DND-41 (cell line): ENCODE measurements around the gene ST7.
"Not testable (repeated sequence)": the region's sequence is repeated elsewhere in the genome, so short reads cannot be mapped to it uniquely, and the experiment has no call there.

Experiments used
- ATAC-seq: fragments of 200-7000 bp; cut with Tn5 transposase; 3 replicates; pipeline ENCODE4 v1.9.1; 2021; ENCODE audit warnings: low read depth; ENCODE audit not compliant: insufficient read depth
- DNase-seq: peaks from one replicate; pipeline ENCODE4 v3.0.0-alpha.2; 2020
- H2AFZ ChIP-seq: 2 replicates; pipeline ENCODE4 v1.6.0; 2012; ENCODE audit warnings: low read depth, low read length
- H3K27ac ChIP-seq: 2 replicates; pipeline ENCODE4 v1.5.1; 2012; ENCODE audit warnings: low read length, inconsistent platforms
- H3K27me3 ChIP-seq: fragments of 200-600 bp; sonication (generic); 2 replicates; pipeline ENCODE4 v1.6.0; 2012; ENCODE audit warnings: low read length, mild to moderate bottlenecking, inconsistent platforms; ENCODE audit not compliant: insufficient read depth, poor library complexity
- H3K36me3 ChIP-seq: 2 replicates; pipeline ENCODE4 v1.5.1; 2012; ENCODE audit warnings: low read length, inconsistent platforms; ENCODE audit not compliant: insufficient read depth
- H3K4me1 ChIP-seq: 2 replicates; pipeline ENCODE4 v1.5.1; 2012; ENCODE audit warnings: mild to moderate bottlenecking, low read length; ENCODE audit not compliant: insufficient read depth
- H3K4me2 ChIP-seq: 2 replicates; pipeline ENCODE4 v1.6.0; 2012; ENCODE audit warnings: mild to moderate bottlenecking, moderate library complexity, low read length, inconsistent platforms; ENCODE audit not compliant: insufficient read depth
- H3K4me3 ChIP-seq, 2 experiments: fragments of 200-600 bp in 1 of 2; shearing (Covaris generic) in 1 of 2; 2 replicates each; pipeline ENCODE4 v1.5.1; 2012 to 2016; ENCODE audit warnings: inconsistent platforms in 2 of 2, low read length in 2 of 2, mild to moderate bottlenecking in 2 of 2, low read depth in 1 of 2, moderate library complexity in 1 of 2
- H3K79me2 ChIP-seq: 2 replicates; pipeline ENCODE4 v1.6.0; 2012; ENCODE audit warnings: low read length, inconsistent platforms; ENCODE audit not compliant: insufficient read depth
- H3K9ac ChIP-seq: 2 replicates; pipeline ENCODE4 v1.6.0; 2012; ENCODE audit warnings: low read depth, mild to moderate bottlenecking, inconsistent platforms, low read length, moderate library complexity
- H3K9me3 ChIP-seq: 2 replicates; pipeline ENCODE4 v1.5.1; 2012; ENCODE audit warnings: low read length, moderate library complexity, mild to moderate bottlenecking, inconsistent platforms; ENCODE audit not compliant: insufficient read depth, severe bottlenecking
- H4K20me1 ChIP-seq: 2 replicates; pipeline ENCODE4 v1.6.0; 2012; ENCODE audit warnings: low read length; ENCODE audit not compliant: insufficient read depth
- CTCF ChIP-seq: IDR thresholded peaks from 2 replicates; pipeline ENCODE4 v1.5.1; 2012; ENCODE audit warnings: borderline replicate concordance, low read length, moderate library complexity, mild to moderate bottlenecking; ENCODE audit not compliant: poor library complexity, severe bottlenecking; ENCODE audit errors: extremely low read depth
- EZH2 ChIP-seq: IDR thresholded peaks from 3 replicates; pipeline ENCODE4 v1.6.1; 2012; ENCODE audit warnings: borderline replicate concordance, low read depth, mild to moderate bottlenecking, moderate library complexity, low read length, inconsistent platforms; ENCODE audit not compliant: severe bottlenecking

Gene ST7

GRCh38 chr7:116968631-116969030, 15.3 kb downstream of the ST7 start:
- Histone ChIP-seq H3K4me3 (no peak overlapping the region), H3K4me2 (no peak overlapping the region), H2AFZ (no peak overlapping the region), H3K27me3 (peaks cover 3% of the 10 kb centered on the region), H3K4me1 (no peaks in the 10 kb centered on the region), H3K9ac (no peak overlapping the region), H3K9me3 (no peaks in the 10 kb centered on the region), H4K20me1 (no peaks in the 10 kb centered on the region), H3K27ac (no peak overlapping the region), H3K36me3 (no peaks in the 10 kb centered on the region), H3K79me2 (no peaks in the 10 kb centered on the region)
- TF ChIP-seq EZH2 = no peak
- DNase-seq (no peak), ATAC-seq (no peak)

- Histone ChIP-seq H3K27me3 (peaks cover 3% of the 10 kb centered on the region), H3K4me2 (no peak overlapping the region), H4K20me1 (no peaks in the 10 kb centered on the region), H3K79me2 (no peaks in the 10 kb centered on the region), H3K27ac (no peak overlapping the region), H3K4me3 (no peak overlapping the region), H2AFZ (no peak overlapping the region), H3K4me1 (no peaks in the 10 kb centered on the region), H3K9me3 (no peaks in the 10 kb centered on the region), H3K9ac (no peak overlapping the region), H3K36me3 (no peaks in the 10 kb centered on the region)
- TF ChIP-seq EZH2 (no peak), CTCF (no peak)
- DNase-seq (no peak), ATAC-seq (no peak)
Observed at GRCh38 chr7:116969371-116969902, 16.1 kb downstream of the ST7 start.

GRCh38 chr7:116970238-116970910, 17.1 kb downstream of the ST7 start:
- no peak for TF ChIP-seq EZH2
- Histone ChIP-seq H2AFZ (no peak overlapping the region), H3K9me3 (no peaks in the 10 kb centered on the region), H3K27me3 (peaks cover 3% of the 10 kb centered on the region), H3K27ac (no peak overlapping the region), H3K4me2 (no peak overlapping the region), H3K4me3 (no peak overlapping the region), H3K4me1 (no peaks in the 10 kb centered on the region), H3K9ac (no peak overlapping the region), H3K79me2 (no peaks in the 10 kb centered on the region), H4K20me1 (no peaks in the 10 kb centered on the region), H3K36me3 (no peaks in the 10 kb centered on the region)
- ATAC-seq (no peak), DNase-seq (no peak)

GRCh38 chr7:116971153-116971552, 17.9 kb downstream of the ST7 start:
- not testable (repeated sequence) for H3K9ac ChIP-seq, H3K4me2 ChIP-seq, H4K20me1 ChIP-seq, DNase-seq, H2AFZ ChIP-seq, H3K36me3 ChIP-seq, H3K27ac ChIP-seq, H3K9me3 ChIP-seq, ATAC-seq, H3K4me1 ChIP-seq, H3K79me2 ChIP-seq, H3K4me3 ChIP-seq, H3K27me3 ChIP-seq

GRCh38 chr7:116971869-116972268, 18.6 kb downstream of the ST7 start:
- no peak overlapping the region for H3K27ac ChIP-seq
- no peaks in the 10 kb centered on the region for H3K79me2 ChIP-seq
- no peak for ATAC-seq

GRCh38 chr7:116975024-116975423, 21.7 kb downstream of the ST7 start:
- H2AFZ ChIP-seq, H3K27ac ChIP-seq, H3K9me3 ChIP-seq, H3K27me3 ChIP-seq, H3K4me3 ChIP-seq, H3K9ac ChIP-seq, H3K4me1 ChIP-seq, ATAC-seq, H3K4me2 ChIP-seq, H3K79me2 ChIP-seq, H3K36me3 ChIP-seq, DNase-seq, H4K20me1 ChIP-seq: not testable (repeated sequence)

More at GRCh38 chr7:116971869-116972268, 18.6 kb downstream of the ST7 start:
- Histone ChIP-seq H3K4me3 (no peak overlapping the region), H3K27me3 (peaks cover 3% of the 10 kb centered on the region), H3K9ac (no peak overlapping the region), H3K4me2 (no peak overlapping the region), H2AFZ (no peak overlapping the region), H4K20me1 (no peaks in the 10 kb centered on the region), H3K36me3 (no peaks in the 10 kb centered on the region), H3K9me3 (no peaks in the 10 kb centered on the region), H3K4me1 (no peaks in the 10 kb centered on the region)
- TF ChIP-seq CTCF = no peak
- no peak for TF ChIP-seq EZH2
- DNase-seq = no peak
